ENCODE data around the gene ENPP6. TPM values are rescaled to one million over a fixed set of nuclear protein-coding genes. Genes with fewer than 3 reads are reported as not detected.

ENPP6 gene
- total RNA-seq = not detected in 2 replicates

GRCh38 chr4:184217634-184218033 is at the start of gene ENPP6:
Gene ENPP6, minus strand, starts transcription at chr4:184217873. Its CDS starts 54 bp downstream, at chr4:184217819.

